HG03457 (cell line): ENCODE data around the gene CHERP.
A peak's percentile ranks its signal among the peaks of the same experiment; 100 is the strongest.
"Not testable (repeated sequence)": the region's sequence is repeated elsewhere in the genome, so short reads cannot be mapped to it uniquely, and the experiment has no call there.

Experiments
- ATAC-seq: cut with Tn5 transposase; IDR thresholded peaks from one replicate; pipeline ENCODE4 v1.9.1; 2021; ENCODE audit warnings: moderate number of reproducible peaks; ENCODE audit not compliant: unreplicated experiment

The CHERP gene

DNA sequence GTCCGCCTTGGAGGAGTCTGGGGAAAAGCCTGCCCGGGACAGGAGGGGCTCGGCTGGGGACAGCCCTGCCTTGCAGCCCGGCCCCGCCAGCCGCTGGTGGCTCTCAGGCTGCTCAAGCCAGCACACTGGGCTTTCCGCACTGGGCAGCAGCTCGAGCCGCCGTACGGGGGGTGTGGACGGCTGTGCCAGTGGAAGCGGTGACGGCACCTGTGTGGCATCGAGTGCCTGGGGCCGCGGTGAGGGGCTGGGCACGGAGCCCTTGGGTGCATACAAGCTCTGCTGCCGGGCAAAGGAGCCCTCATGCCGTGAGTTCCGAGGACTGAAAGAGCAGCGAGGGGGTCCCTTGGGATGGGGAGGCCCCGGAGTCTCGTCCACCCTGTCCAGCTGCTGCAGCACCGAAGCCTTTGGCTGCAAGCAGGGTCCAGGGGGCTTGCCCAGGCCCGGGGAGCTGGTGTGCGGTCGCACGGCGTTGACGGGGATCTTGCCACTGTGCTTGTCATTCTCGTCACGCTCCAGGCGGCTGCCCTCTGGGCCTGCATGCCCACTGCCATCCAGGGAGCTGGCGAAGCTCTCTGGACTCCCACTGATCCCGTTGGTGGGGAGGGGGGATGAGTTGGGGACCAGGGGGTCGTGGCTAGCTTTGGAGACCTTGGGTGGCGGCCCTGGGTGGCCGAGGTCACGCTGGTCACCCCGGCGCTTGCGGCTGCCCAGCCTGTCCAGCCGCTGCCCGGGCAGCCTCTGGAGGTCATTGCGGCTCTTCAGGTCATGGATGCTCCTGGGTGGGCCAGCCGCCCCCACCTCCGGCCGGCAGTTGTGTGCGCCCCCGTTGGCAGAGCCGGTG lies 34.7 kb upstream of the CHERP start:
- ATAC-seq = no peak

DNA sequence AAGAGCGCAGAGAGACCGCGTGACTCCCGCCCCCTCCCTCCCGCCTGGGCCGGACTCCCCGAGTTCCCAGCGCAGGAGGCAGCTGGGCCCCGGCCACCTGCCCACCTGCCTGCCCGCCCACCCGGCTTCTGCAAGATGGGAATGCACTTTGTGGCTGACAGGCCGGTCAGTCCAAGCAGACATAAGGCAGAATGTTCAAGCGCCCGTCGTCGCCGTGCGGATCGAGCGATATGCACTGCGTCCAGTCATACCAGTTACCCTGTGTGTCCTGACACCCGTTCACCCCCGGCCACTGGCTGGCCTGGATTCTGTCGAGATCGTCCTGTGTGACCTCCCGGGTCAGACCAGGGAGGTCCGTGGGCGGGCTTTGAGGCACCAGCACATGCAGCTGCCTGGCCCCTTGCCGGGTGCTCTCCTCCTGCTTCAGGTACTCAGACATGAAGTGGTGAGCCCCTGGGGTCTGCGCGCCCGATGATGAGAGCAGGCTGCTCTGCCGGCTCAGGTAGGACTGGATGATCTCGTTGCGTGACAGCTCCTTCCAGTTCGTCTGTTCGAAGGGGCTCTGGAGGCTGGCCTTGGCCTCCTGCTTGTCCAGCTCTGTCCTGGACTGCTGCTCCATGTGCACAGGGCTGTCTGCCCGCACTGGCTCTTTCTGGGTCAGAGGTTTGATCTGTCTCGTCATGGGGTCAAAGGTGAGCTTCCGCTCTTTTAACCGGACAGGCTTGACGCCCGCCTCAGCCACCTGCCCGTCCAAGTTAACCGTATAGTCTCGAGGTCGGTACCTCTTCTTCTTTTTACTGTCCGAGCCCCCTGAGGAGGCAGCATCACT lies 33.8 kb upstream of the CHERP start:
- ATAC-seq = no peak

DNA sequence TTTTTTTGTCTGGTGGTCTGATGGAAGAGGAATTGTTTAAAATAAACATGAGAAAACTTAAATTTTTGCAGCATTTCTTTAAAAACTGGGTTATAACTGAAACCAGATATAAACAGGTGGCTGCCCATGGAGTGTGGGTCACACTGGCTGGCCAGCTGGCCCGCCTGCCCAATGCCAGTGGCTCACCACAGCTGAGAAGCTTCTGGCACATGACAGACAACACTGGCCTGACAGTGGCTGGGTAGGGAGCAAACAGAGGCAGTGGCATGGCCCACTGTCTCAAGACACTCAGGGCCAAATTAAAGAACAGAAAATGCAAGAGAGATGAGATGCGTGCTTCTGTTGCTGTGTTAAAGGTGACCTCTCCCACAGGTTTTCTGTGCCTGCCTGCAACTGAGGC lies 33.0 kb upstream of the CHERP start:
- no peak for ATAC-seq

DNA sequence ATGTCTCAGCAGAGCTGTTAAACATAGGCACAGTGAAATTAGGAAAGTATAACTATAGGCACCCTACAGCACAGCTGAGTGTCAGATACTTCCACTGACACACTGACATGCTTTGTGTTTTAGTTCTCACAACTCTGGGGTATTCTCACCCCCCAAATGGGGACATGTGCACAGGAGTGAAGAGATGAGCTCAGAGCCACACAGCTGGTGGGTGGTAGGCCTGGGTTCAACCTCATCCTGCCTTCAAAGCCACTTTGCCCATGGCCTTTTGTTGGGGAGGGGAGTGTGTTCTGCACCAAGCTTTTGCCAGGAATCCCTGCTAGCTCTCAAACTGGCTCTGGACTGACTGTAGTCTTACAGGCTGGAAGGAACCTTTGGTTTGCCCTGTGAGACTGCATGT lies 31.7 kb upstream of the CHERP start:
- ATAC-seq = no peak

GRCh38 chr19:16573296-16573695 lies 31.1 kb upstream of the CHERP start:
- ATAC-seq = no peak

GRCh38 chr19:16572332-16573211 lies 30.3 kb upstream of the CHERP start, which contains the start of gene SLC35E1:
SLC35E1 (minus strand) TSS chr19:16572415; CDS start chr19:16572364, 51 bp downstream.
- ATAC-seq = peak; percentile 51

DNA sequence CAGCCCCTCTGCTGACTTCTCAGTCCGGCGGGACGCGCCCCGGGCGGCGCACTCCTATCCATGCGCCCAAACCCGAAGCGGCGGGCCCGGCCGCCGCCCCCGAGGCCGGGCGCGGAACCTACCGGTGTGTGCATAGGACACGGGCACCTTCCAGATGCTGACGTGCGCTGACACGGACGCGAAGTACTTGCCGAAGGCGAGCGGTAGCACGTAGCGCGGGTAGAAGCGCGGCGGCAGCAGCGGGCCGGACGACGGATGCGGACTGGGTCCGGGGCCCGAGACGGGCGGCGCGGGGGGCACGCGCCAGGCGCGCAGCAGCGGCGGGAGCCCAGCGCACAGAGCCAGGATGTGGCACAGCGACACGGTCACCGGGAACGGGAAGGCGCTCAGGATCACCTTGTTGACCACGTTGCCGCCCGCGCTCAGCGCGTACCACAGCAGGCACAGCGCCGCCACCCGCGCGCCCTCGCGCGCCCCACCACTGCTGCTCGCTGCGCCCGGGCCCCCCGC lies 29.6 kb upstream of the CHERP start:
- ATAC-seq = peak; percentile 10

- no peak for ATAC-seq
Observed at GRCh38 chr19:16571283-16571682, 29.0 kb upstream of the CHERP start.

- ATAC-seq = no peak
Observed at GRCh38 chr19:16569609-16570320, 27.5 kb upstream of the CHERP start.

DNA sequence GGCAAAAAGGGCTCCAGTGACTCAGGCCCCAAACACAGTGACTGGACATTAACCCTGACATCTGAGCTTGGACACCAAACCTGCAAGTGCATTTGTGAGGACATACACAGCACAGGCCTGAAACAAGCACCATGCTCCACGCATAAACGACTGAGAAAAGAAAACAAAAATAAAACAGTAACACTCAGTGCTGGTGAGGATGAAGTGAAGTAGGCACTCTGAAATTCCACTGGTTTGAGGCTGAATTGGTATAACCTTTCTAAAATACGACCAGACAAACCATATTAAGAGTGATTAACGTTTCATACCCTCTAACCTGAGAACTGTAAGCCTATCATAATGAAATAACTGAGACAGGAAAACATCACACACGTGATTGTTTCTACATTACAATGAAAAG lies 24.5 kb upstream of the CHERP start:
- ATAC-seq = no peak

- ATAC-seq = no peak
Observed at GRCh38 chr19:16566161-16566560, 23.9 kb upstream of the CHERP start.

DNA sequence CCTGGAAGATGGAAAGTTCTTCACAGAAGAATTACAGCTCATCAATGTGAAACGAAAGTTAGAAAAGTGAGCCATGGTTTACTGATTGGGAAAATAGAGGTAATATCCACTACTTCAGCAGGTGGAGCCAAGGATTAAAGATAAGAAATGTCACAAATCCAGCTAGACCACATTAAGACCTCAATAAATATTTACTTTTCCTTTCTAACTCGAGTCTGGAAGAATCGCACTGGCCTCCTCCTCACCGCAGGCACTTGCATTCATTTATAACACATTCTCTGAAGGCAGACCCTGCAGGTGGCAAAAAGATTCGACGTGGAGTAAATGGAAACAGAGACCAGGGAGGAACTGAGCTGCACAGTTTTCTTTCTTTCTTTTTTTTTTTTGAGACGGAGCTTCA lies 22.6 kb upstream of the CHERP start:
- ATAC-seq = no peak

DNA sequence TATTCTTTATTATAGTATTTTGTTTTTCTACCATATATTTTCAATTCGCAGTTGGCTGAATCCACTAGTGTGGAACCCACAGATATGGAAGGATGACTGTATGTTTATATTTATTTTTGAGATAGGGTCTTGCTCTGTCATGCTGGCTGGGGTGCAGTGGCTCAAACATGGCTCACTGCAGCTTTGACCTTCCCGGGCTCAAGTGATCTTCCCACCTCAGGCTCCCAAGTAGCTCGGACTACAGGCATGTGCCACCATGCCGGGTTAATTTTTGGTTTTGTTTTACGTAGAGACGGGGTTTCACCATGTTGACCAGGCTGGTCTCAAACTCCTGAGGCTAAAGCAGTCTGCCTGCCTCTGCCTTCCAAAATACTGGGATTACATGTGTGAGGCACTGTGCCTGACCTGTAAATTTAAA lies 20.4 kb upstream of the CHERP start:
- no peak for ATAC-seq

- ATAC-seq = no peak
Observed at GRCh38 chr19:16561382-16561781, 19.1 kb upstream of the CHERP start.

GRCh38 chr19:16559780-16560276 lies 17.6 kb upstream of the CHERP start:
- ATAC-seq = no peak

GRCh38 chr19:16554776-16555175 lies 12.5 kb upstream of the CHERP start:
- ATAC-seq = no peak

DNA sequence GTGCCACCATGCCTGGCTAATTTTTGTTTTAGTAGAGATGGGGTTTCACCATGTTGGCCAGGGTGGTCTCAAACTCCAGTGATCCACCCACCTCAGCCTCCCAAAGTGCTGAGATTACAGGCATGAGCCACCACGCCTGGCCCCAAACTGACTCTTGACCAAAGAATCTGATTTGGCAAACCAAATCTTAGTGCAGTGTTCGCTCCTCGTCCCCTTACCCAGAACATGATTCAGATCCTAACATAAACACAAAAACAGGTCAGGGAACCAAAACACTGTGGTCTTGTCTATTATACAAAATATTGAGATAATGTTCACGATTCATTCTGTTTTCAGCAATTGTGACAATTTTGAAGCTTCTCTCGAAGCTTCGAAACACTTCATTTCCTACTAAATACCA lies 9.7 kb upstream of the CHERP start:
- not testable (repeated sequence) for ATAC-seq

DNA sequence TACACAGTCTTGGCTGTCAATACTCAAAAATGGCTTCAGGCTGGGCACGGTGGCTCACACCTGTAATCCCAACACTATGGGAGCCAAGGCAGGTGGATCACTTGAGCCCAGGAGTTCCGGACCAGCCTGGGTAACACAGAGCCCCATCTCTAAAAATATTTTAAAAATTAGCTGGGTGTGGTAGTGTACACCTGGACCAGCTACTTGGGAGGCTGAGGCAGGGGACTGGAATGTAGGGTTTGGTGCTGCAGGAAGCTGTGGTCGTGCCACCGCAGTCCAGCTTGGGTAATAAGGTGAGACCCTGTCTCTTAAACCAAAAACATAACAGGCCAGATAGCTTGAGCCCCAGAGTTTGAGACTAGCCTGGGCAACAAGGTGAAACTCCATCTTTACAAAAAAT lies 6.7 kb upstream of the CHERP start:
- no peak for ATAC-seq

- ATAC-seq = no peak
Observed at GRCh38 chr19:16544473-16545231, 2.4 kb upstream of the CHERP start.
